Muscle of leg (tissue), 11 donors: ENCODE results near the gene ATRN. TPM values are rescaled to one million over a fixed set of nuclear protein-coding genes. Genes with fewer than 3 reads are reported as not detected.

Experiments used
- DNase-seq: peaks from one replicate; pipeline ENCODE4 v3.0.0; 2013
- H3K27ac ChIP-seq: one replicate; pipeline ENCODE4 v1.5.1; 2013; ENCODE audit warnings: mild to moderate bottlenecking, low read length, control low read depth
- H3K27me3 ChIP-seq: one replicate; pipeline ENCODE4 v1.6.1; 2013; ENCODE audit warnings: low read length; ENCODE audit not compliant: control insufficient read depth, insufficient read depth
- H3K36me3 ChIP-seq: one replicate; pipeline ENCODE4 v1.6.1; 2013; ENCODE audit warnings: low read length; ENCODE audit not compliant: control insufficient read depth, insufficient read depth
- H3K4me1 ChIP-seq: one replicate; pipeline ENCODE4 v1.6.1; 2013; ENCODE audit warnings: low read length; ENCODE audit not compliant: control insufficient read depth, insufficient read depth
- H3K4me3 ChIP-seq: one replicate; pipeline ENCODE4 v1.5.1; 2013; ENCODE audit warnings: low read length, control low read depth
- H3K9me3 ChIP-seq: replicated peaks from 2 replicates; pipeline ENCODE4 v1.6.1; 2013; ENCODE audit warnings: low read depth, low read length; ENCODE audit not compliant: control insufficient read depth
- WGBS: methylation state at CpG from one replicate; pipeline ENCODE4 v1.1.5; 2013; ENCODE audit warnings: missing lambda C conversion rate; ENCODE audit not compliant: insufficient coverage; 5-methylcytosine and 5-hydroxymethylcytosine counted together
- polyA plus RNA-seq, 8 donors: library from polyadenylated mRNA; unstranded; fragments of 120-200 nt; gene quantifications; one replicate each; pipeline versions ENCODE4 v1.2.1 to v1.2.3, GENCODE V29; 2013; ENCODE audit warnings: inconsistent platforms in 1 of 8, low replicate concordance in 1 of 8; ENCODE audit not compliant: insufficient read length in 8 of 8, insufficient read depth in 1 of 8
- total RNA-seq: library from RNA; stranded (reverse); fragments of 120-200 nt; gene quantifications from one replicate; pipeline ENCODE4 v1.2.4, GENCODE V29; 2013

The ATRN gene
- total and polyA plus RNA-seq, 9 donors = 19.6 to 32.1 (median 24.4) TPM

DNA sequence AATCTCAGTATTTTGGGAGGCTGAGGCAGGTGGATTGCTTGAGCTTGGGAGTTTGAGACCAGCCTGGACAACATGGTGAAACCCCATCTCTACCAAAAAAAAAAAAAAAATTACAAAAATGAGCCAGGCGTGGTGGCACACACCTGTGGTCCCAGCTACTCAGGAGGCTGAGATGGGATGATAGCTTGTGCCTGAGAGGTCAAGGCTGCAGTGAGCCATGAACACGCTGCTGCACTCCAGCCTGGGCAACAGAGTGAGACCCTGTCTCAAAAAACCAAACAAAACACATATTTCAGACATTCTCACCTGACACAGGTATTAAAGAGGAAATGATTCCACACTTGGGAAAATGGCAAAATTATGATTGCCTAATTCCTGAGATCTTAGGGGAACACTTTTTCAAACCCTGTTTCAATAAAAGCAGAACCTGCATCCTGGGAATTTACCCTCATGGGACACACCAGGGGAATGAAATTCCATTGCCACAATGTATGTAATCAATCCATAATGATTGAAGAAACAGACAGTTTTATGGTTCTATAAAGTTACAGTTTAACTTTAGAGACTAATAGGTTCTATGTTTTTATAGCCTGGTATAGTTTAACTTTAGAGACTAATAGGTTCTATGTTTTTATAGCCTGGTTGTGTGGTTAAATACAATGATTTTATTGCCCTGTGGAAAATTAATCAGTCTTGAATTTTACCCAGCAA, 33.8 kb upstream of the ATRN start:
- Histone ChIP-seq H3K27me3 (no peaks in the 10 kb centered on the region), H3K27ac (no peak overlapping the region), H3K4me1 (no peaks in the 10 kb centered on the region), H3K4me3 (no peak overlapping the region), H3K36me3 (no peaks in the 10 kb centered on the region), H3K9me3 (no peaks in the 10 kb centered on the region)
- WGBS = 100% methylated on average over 1 of the region's 2 CpGs
- DNase-seq = no peak

DNA sequence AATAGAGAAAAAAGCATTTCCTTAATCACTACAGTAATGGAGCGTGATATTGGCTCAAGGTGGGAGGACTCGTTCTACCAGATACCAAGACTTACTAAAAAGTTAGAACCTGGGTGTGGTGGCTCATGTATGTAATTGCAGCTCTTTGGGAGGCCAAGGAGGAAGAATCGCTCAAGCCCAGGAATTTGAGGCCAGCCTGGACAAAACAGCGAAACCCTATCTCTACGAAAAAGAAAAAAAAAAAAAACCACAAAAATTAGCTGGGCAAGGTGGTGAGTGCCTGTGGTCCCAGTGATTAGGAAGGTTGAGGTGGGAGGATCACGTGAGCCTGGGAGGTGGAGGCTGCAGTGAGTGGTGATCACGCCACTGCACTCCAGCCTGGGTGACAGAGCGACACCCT, 24.0 kb upstream of the ATRN start:
- DNase-seq = no peak
- Histone ChIP-seq H3K4me3 (no peak overlapping the region), H3K36me3 (no peaks in the 10 kb centered on the region), H3K27me3 (no peaks in the 10 kb centered on the region), H3K9me3 (no peaks in the 10 kb centered on the region), H3K27ac (no peak overlapping the region), H3K4me1 (no peaks in the 10 kb centered on the region)
- whole genome bisulfite sequencing = no CpG with 5 or more reads among the region's 8 CpGs

DNA sequence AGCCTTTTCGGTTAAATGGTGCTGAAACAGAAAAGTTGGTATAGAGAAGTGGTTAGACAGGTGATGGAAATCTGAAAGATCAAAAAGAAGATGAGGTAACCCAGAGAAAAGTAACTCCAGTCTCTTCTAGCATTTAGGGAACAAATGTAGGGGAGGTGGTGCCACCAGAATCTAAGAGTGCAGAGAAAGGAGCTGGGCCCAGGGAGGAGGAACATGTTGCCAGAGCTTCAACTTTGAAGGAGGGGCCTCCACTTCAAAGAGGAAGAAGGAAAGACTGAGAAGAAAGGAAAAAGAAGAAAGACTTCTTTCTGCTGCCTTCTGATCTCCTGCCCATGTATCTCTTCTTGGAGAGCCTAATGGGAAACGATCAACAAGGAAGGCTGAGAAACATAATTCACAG, 23.5 kb upstream of the ATRN start:
- H3K27ac ChIP-seq = no peak overlapping the region
- WGBS = no CpG with 5 or more reads among the region's 2 CpGs
- no peaks in the 10 kb centered on the region for H3K4me1 ChIP-seq
- no peak overlapping the region for H3K4me3 ChIP-seq
- H3K9me3 ChIP-seq = no peaks in the 10 kb centered on the region
- H3K27me3 ChIP-seq = no peaks in the 10 kb centered on the region
- no peaks in the 10 kb centered on the region for H3K36me3 ChIP-seq
- DNase-seq = no peak

DNA sequence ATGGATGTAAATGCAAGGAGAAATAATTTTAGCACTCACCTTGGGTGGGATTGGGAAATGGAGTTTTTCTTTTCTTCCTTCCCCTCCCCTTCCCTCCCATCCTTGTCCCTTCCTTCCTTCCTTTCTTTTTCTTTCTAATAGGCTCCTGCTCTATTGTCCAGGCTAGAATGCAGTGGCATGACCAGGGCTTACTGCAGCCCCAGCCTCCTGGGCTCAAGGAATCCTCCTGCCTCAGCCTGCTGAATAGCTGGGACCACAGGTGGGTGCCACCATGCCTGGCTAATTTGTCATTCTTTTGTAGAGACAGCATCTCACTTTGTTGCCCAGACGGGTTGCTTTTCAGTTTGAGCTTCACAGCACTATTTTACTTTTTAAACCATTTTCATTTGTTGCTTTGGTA, 21.5 kb upstream of the ATRN start:
- WGBS = no CpG with 5 or more reads among the region's 1 CpG
- H3K4me3 ChIP-seq = no peak overlapping the region
- no peaks in the 10 kb centered on the region for H3K36me3 ChIP-seq
- no peaks in the 10 kb centered on the region for H3K9me3 ChIP-seq
- H3K27ac ChIP-seq = no peak overlapping the region
- DNase-seq = no peak
- H3K27me3 ChIP-seq = no peaks in the 10 kb centered on the region
- no peaks in the 10 kb centered on the region for H3K4me1 ChIP-seq

DNA sequence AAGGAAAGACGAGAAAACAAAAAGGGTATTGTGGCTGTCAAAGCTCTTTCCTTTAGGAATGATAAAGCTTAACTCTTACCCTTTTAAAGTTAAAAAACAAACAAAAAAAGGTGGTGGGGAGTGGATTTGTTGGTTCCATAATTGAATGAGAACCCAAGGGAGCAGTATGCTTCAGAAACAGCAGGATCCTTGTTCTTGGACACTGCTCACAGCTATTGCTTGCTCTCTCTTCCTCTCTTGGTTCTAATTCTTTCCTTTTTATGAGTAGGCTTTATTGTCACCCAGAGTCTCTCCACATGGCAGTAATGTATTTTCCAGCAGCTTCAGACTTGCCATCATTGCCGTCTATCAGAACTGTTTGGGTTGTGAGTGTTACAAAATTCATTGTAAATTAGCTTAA, 18.7 kb upstream of the ATRN start:
- H3K27ac ChIP-seq = no peak overlapping the region
- no peak overlapping the region for H3K4me3 ChIP-seq
- no CpG with 5 or more reads among the region's 2 CpGs for WGBS
- no peaks in the 10 kb centered on the region for H3K36me3 ChIP-seq
- H3K9me3 ChIP-seq = no peaks in the 10 kb centered on the region
- DNase-seq = no peak
- H3K4me1 ChIP-seq = no peaks in the 10 kb centered on the region
- no peaks in the 10 kb centered on the region for H3K27me3 ChIP-seq

DNA sequence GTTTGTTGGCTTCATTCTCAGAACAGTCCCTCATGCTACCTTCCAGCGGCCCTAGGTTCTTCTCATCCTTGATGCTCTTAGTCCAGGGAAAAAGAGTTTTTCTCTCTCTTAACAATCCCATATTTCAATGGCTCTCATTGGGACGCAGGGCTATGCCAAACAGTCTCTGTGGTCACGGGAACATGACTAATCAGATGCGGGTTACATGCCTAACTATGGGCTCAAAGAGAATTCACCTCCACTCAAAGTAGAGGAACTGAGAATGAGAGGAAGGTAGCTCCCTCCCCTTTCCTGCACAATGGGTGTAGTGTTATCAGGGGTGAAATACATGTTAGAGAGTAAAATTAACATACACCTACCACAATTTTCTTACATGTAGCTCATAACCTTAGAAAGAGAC, 18.1 kb upstream of the ATRN start:
- no peaks in the 10 kb centered on the region for H3K27me3 ChIP-seq
- H3K4me3 ChIP-seq = no peak overlapping the region
- H3K9me3 ChIP-seq = no peaks in the 10 kb centered on the region
- H3K4me1 ChIP-seq = no peaks in the 10 kb centered on the region
- DNase-seq = no peak
- no peak overlapping the region for H3K27ac ChIP-seq
- WGBS = 100% methylated on average over 1 of the region's 4 CpGs
- H3K36me3 ChIP-seq = no peaks in the 10 kb centered on the region

DNA sequence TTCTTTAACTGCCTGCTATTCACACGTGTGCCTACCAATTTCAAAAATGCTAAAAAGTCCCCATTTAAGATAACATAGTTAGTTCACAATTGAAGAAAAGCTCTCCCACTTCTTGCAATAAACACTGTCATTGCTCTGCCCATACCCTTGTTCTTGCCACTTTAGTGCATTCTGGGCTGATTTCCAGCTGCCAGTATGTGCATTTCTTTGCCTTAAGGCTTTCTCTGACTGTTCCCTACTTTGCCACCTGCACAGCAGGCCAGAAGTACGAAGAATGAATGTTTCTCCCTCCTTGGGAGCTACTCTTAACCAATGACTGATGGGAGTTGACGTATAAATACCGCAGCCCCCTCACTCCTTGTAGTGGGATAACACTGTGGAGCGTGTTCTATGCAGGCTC, 16.0 kb upstream of the ATRN start:
- Histone ChIP-seq H3K4me1 (no peaks in the 10 kb centered on the region), H3K27me3 (no peaks in the 10 kb centered on the region), H3K36me3 (no peaks in the 10 kb centered on the region), H3K27ac (no peak overlapping the region), H3K4me3 (no peak overlapping the region), H3K9me3 (no peaks in the 10 kb centered on the region)
- WGBS = 62% methylated on average over 2 of the region's 5 CpGs
- DNase-seq = no peak

DNA sequence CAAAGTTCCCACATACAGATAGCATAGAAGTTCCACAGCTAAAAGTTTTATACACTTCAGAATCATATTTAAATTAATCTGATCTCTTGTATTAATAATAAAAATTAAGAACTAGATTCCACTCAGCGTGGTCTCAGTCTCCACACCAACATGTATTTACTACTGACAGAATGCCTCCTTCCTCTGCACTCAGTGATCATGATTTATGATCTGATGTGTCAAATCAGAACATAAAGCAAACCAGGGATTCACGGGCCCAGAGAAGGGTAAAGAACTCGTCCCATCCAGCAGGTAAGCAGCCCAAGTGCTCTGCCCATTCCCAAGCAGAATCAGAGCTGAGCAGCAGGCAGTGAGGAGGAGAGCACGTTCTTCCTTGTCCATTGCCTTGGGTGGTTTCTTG, 14.2 kb upstream of the ATRN start:
- Histone ChIP-seq H3K9me3 (no peaks in the 10 kb centered on the region), H3K27me3 (no peaks in the 10 kb centered on the region), H3K27ac (no peak overlapping the region), H3K36me3 (no peaks in the 10 kb centered on the region), H3K4me1 (peaks cover 9% of the 10 kb centered on the region), H3K4me3 (no peak overlapping the region)
- 48% methylated on average over 2 of the region's 4 CpGs for WGBS
- DNase-seq = no peak

DNA sequence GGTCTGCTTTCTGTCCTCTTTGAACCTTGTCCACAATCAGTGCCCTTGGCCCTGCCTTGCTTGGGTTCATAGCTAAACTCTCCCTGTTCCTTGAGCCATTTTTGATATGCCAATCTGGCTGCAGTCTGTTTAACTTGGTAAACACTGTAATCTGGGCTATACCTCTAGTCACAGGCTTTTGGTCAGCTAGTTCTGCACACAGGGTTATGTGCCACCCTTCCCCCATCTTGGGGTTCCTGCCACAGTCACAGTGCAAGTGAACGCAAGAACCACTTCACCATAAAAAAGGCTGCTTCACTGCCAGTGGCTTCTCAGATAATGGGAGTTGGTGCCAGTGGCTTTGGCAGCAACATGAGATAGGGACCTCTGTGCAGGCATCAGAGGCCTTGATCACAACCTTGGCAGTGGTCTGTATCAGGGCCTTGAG, 10.9 kb upstream of the ATRN start:
- H3K27ac ChIP-seq = no peak overlapping the region
- H3K36me3 ChIP-seq = no peaks in the 10 kb centered on the region
- DNase-seq = no peak
- no peaks in the 10 kb centered on the region for H3K27me3 ChIP-seq
- H3K4me3 ChIP-seq = no peak overlapping the region
- peaks cover 11% of the 10 kb centered on the region for H3K4me1 ChIP-seq
- 83% methylated on average over 1 of the region's 1 CpG for WGBS
- H3K9me3 ChIP-seq = no peaks in the 10 kb centered on the region

DNA sequence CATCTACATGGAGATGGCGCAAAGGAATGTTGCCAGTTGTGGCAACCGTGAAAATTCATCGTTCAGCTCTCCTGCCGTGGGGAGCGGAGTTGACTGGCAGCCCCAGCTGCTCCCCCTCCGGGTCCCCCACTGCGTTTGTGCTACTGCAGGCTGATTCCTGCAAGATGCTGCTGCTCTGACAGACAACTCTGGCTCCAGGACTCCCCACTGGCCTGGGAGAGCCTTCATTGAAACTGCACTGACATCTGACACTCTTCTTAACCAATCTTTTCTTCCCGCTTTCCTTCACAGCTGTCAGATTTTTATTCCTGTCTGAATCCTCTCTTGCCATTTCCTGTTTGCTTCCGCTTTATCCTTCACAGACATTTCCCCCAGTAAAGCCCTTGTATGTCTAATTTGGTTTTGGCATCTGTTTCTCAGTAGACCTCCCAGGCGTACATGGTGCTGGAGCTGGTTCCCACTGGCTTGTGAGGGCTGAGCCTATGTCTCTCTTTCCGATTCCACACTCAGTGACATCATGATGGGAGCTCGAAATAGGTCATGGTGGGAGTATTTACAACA, 9.5 kb upstream of the ATRN start:
- Histone ChIP-seq H3K9me3 (no peaks in the 10 kb centered on the region), H3K4me1 (peaks cover 11% of the 10 kb centered on the region), H3K27ac (peak overlapping the region; percentile 32), H3K27me3 (no peaks in the 10 kb centered on the region), H3K36me3 (no peaks in the 10 kb centered on the region), H3K4me3 (no peak overlapping the region)
- peak; percentile 86 for DNase-seq
- WGBS = 11% methylated on average over 8 of the region's 12 CpGs
